GM12878 (cell line): ENCODE measurements around the gene CPT2.

ENCODE experiments used
- BHLHE40 ChIP-seq, 2 experiments: fragments of 450-650 bp in 1 of 2; IDR thresholded peaks; 2 replicates each; pipeline ENCODE4 v1.6.1; 2011 to 2017; ENCODE audit warnings: low read depth in 2 of 2, borderline replicate concordance in 1 of 2, improper control_type of control experiment in 1 of 2, low read length in 1 of 2, mild to moderate bottlenecking in 1 of 2
- CTCF ChIP-seq, 3 experiments: IDR thresholded peaks in 2 of 3; conservative IDR thresholded peaks in 1 of 3; 2 replicates each; pipeline ENCODE4 v1.5.1; 2011; ENCODE audit warnings: low read depth in 3 of 3, low read length in 3 of 3, mild to moderate bottlenecking in 3 of 3, control low read depth in 2 of 3, moderate library complexity in 2 of 3, inconsistent platforms in 1 of 3, mixed read lengths in 1 of 3; ENCODE audit not compliant: control insufficient read depth in 2 of 3, insufficient read depth in 1 of 3; ENCODE audit errors: extremely low read depth in 1 of 3
- EZH2 ChIP-seq: IDR thresholded peaks from 2 replicates; pipeline ENCODE4 v1.6.1; 2012; ENCODE audit warnings: low read depth, mild to moderate bottlenecking, control low read depth, inconsistent platforms, low read length, borderline replicate concordance; ENCODE audit not compliant: control insufficient read depth
- HDAC6 ChIP-seq: fragments of 200-600 bp; sonication (generic); IDR thresholded peaks from one replicate; pipeline ENCODE4 v1.8.0; 2017; ENCODE audit warnings: antibody characterized with exemption; ENCODE audit not compliant: unreplicated experiment
- NFYB ChIP-seq: IDR thresholded peaks from 2 replicates; pipeline ENCODE4 v1.6.1; 2011; ENCODE audit warnings: low read depth, mild to moderate bottlenecking, low read length, improper control_type of control experiment, moderate library complexity; ENCODE audit not compliant: insufficient read depth
- POLR2A ChIP-seq: IDR thresholded peaks from 2 replicates; pipeline ENCODE4 v1.6.1; 2011; ENCODE audit warnings: low read depth, mild to moderate bottlenecking, low read length
- PRDM15 ChIP-seq: fragments of 450-650 bp; formaldehyde crosslinking; IDR thresholded peaks from 2 replicates; pipeline ENCODE4 v1.4.0; 2020; ENCODE audit warnings: mild to moderate bottlenecking, moderate library complexity

- no peak for TF ChIP-seq PRDM15 (CRISPR knock-in tag)
- no peak for TF ChIP-seq CTCF (IDR thresholded peaks at IDR 0.05 in 2 of 3, conservative IDR thresholded peaks at IDR 0.05 in 1 of 3; ENCODE audit: control insufficient read depth in 2 of 3, extremely low read depth in 1 of 3, insufficient read depth in 1 of 3, low read depth in 3 of 3, low read length in 3 of 3)
- TF ChIP-seq HDAC6 = no peak
- TF ChIP-seq POLR2A = no peak
- no peak for TF ChIP-seq EZH2
- TF ChIP-seq BHLHE40 (IDR thresholded peaks at IDR 0.05; ENCODE audit: borderline replicate concordance in 1 of 2, low read depth in 2 of 2, low read length in 1 of 2) = no peak
- TF ChIP-seq NFYB = no peak
Observed at GRCh38 chr1:53190210-53190611, 6.4 kb upstream of the CPT2 start.
